Amniotic stem cell (primary cell): Measurements from ENCODE around the gene CEP85L.

Source experiments
- DNase-seq: peaks from one replicate; lab custom pipeline; 2025; lab: John Stamatoyannopoulos, UW

CEP85L gene

DNA sequence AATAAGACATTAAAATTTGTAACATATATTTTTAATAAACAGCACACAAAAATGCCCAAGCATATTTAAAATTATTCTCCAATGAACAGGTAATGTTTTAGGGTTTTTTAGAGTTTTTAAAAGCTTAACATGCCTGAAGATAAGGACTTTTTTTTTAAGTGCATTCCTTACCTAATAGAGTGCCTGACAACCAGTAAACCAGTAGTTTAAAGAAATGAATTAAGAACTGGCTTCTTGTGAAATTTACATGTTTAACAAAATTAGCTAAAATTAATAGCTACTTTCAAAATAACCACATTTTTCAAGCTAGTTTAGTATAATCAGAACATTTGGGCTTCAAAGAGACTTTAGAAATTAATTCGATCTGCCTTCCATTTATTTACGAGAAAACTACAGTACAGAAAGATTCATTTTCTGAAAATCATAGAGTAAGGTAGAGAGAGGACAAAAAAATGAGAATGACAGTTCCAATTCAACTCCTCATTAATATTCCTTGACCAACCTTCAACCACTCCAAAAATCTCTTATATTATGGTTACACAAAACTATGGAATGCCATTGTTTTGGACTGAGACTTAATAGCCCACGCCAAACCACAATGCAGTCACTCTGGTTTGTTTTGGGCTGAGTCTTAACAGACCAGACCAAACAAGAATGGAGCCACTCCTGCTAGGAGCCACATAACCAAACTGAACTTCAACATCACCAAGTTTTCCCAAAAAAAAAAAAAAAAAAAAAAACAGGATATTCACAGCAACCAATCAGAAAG, 109.0 kb downstream of the CEP85L start:
- no peak for DNase-seq

DNA sequence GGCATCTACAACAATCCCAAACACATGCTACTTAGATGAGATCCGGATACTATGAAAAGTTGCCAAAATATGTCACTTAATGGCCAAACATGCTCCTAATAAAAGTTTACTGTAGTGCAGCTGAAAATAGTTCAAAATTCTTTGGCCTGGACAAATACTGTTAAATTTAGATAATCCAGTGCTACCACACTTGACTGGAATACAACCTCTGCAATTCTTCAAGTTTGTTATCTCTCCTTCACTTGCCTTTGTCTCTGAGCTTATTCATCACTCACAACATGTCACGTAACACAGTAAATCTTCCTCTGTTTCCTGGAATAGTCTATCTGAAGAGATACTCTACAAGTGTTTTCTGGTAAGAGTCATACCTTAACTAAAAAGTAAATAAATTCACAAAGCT, 113.8 kb downstream of the CEP85L start:
- DNase-seq, result no peak

DNA sequence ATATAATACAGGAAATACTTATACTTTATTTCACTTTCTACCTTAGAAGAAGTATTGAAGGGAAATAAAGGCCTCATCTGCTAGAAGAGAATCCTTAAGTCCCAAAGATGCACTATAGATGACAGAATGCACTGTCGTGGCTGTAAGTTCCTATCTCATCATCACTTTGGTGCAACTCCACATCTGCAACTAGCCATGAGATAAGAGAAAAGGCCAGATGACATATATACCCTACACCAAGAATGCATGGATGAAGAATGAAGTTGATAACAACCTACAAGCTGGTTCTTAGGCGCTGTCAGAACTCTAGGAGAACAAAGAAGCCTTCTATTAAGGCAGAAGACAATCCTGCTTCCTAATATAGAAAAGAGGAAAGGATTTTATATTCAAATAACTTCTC, 114.9 kb downstream of the CEP85L start:
- DNase-seq, result no peak

DNA sequence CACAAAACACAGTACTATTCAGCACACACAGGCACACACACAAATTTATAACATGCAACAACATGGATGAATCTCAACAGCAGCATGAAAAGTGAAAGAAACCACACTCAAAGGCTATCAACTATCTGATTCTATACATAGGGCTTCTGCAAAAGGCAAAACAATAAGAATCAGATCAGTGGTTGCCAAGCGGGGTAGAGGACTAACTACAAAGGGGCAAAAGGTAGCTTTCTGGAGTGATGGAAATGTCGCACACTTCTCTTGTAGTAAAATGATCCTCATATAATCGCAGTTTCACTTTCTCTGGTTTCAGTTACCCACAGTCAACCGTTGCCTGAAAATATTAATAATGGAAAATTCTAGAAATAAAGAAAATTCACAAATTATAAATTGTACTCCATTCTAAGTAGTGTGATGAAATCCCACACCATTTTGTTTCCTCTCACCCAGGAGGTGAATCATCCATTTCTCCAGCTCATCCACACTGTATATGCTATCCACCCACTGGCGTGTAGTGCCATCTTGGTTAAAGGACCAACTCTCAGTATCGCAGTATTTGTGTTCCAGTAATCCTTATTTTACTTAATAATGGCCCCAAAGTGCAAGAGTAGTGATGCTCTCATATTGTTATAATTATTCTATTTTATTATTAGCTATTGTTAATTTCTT, 116.1 kb downstream of the CEP85L start:
- no peak for DNase-seq

DNA sequence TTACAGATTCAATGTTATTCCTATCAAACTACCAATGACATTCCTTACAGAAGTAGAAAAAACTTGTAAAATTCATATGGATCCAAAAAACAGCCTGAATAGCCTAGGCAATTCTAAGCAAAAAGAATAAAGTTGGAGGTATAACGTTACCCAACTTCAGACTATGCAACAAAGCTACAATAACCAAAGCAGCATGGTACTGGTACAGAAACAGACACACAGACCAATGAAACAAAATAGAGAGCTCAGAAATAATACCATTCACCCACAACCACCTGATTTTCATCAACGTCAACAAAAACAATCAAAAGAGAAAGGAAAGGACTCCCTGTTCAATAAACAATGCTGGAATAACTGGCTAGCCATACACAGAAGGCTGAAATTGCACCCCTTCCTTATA, 120.4 kb downstream of the CEP85L start:
- DNase-seq, result no peak

DNA sequence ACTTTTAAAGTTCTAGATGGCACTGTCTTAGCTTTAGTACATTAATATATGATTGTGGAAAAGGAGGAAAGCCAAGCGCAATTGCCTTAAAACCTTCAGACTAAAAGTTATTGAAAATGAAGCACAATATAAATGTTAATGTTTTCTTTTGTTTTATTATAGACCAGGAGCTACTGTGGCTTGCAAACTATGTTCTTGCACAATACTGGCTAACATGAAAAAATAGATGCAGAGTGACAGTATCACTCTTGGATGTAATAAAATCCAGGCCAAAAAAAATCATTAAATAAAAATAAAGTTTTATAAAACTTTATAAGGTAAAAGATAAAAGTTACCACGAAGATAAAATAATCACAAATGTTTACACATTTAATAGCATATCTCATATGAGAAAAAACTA, 121.6 kb downstream of the CEP85L start:
- no peak for DNase-seq

DNA sequence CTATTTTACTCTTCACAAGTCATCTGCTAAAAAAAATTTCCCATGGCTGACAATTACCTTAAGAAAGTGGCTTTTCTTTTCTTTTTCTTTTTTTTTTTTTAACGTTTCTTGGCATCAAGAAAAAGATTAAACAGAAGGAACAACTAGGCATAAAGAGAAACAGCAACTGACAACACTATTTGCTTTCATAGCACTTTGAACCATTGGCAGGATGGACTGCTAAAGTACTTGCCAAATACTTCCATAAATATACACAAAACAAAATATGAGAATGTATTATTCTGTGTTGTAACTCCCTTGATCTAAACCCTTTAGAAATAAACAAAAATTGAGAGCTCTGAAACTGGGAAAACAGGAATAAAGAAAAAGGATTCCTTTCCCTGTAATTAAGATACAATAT, 123.3 kb downstream of the CEP85L start:
- DNase-seq, result no peak

DNA sequence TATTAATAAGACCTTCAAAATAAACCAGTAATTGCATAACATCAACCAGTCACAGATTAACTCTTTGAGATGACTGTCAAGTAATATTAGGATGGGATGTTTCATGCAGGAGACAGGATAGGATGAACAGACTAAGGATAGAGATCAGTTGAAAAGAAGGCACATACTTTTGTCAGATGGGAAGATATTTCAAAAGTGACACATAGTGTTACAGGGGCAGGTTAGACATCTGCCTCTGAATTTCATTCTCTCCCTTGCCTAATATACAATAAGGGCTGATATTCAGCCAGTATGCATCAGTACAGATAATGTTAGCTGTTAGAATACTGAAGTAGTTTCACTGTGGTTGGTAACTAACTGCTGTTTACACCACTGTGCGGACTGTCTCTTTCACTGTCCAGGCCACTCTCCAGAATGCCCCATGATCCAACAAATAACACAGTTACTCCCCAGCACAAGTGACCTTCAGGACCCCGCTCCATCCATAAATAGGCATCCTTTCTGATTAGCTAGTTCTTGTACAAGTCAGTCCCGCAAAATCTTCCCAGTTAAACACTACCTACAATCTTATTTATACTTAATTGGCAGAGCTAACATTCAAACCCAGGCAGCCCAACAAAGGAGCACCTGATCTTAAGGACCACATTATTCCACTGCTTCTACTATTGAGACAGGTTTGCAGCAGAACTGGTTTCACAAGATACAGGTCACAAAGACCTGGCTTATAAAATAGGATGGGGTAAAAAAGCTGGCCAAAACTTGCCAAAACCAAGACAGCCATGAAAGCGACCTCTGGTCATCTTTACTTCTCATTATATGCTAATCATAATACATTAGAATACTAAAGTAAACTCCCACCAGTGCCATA, 125.2 kb downstream of the CEP85L start:
- no peak for DNase-seq

DNA sequence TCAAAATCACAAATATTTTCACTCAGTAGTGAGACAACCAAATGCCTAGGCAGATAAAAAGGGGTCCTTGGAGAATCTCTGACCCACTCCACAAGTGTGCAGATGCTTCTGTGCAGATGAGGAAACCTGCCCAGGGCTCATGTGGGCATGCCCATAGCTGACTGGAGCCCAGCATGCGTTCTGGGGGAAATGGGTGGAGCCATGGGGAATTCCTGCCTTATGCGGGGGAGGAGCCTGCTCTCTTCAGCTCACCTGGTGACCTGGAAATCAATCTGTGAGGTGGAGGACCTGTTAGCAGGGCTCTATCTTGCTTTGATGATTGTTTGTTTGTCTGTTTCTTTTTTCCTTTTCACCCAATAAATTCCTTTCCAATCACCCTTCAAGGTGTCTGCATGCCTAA, 126.7 kb downstream of the CEP85L start:
- DNase-seq, result no peak

DNA sequence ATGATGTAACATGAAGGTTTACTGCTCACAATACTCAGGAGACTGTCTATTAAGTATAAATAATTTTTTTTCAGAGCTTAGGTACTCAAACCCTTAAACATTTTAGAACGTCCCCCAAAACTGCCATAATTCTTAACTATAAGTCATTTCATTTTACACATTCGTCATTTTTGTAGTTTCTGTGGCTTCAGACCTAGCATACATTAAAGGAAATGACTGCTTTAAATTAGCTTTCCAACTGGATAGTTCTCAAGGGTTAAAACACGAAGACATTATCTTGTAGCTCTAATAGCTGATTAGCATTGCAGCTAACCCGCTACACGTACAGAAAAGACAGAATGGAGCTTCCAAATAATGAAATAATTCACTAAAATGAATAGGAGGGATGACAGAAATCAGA, 128.2 kb downstream of the CEP85L start:
- no peak for DNase-seq

DNA sequence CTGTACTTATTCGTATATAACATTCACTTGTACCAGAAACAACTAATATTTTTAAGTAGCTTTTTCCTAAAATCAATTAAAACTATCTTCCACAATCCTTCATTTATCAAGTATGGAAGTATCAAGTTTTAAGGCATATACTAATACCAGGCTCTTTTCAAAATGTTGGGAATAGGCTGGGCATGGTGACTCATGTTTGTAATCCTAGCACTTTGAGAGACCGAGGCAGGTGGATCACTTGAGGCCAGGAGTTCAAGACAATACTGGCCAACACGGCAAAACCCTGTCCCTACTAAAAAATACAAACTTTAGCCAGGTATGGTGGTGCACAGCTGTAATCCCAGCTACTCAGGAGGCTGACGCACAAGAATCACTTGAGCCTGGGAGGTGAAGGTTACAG, 129.0 kb downstream of the CEP85L start:
- no peak for DNase-seq

DNA sequence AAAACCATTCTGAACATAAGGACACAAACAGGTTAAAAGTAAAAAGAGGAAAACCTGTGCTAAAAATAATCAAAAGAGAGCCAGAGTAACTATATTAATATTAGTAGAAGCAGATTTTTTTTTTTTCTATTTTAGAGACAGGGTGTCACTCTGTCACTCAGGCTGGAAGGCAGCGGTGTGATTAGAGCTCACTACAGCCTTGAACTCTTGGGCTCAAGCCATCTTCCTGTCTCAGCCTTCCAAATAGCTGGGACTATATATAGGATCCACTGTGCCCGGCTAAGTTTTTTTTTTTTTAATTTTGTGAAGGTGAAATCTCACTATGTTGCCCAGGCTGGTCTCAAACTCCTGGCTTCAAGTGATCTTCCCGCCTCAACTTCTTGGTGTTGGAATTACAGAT, 136.7 kb downstream of the CEP85L start:
- no peak for DNase-seq

DNA sequence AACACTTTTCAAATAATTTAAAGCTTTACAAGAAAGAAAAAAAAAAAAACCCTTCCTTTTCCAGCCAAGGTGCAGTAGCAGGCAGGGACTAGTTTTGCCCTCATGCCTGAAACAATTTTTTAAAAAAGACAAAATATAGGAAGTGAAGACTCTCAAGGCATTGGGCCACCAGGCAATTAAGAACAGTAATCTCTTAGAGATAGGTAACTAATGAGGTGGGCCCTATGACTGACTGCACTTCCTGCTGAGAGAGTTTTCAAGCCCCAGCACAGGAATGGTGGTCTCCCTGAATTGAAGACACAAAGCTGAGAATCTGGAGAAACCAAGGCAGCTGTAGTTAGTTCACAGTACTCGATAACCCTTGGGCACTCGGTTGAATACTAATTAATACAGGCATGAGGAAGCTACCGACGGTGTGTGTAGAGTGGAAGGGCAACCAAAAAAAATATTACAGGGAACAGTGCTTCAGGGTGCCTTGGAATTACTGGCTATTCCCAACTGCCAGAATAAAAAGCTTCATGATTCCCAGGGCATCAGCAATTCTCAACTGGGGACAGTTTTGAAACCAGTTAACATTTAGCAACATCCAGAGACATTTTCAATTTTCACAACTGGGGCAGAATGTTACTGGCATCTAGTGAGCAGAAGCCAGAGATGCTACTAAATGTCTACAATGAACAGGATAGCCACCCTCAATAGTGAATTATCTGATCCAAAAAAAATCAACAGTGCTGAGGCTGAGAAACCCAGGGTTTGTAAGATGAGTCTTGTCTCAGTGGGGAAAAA, 139.3 kb downstream of the CEP85L start:
- no peak for DNase-seq

DNA sequence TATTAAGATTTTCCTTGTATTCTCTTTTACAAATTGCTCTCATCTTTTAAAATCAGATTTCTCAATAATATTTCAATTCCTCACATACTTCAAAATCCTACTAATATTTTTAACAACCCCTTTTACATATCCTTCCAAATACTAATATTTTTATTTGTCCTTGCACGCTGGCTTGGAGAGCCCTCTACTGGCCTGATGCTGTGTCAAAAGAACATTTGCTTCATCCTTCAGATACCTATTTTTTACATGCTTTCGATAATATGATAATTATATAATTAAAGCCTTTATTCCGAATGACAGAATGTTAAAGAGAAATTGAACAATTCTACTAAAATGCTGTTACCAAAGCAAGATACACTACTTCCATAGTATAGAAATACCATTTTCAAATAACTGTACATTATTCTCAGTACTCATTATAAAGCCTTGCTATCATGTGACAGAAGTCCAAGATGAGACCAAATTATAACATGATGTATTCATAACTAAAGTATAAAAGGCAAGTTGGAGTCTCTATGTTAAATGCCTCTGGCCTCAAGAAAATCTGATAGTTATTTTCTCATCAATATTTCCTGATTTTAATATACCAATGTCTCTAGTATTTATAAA, 142.3 kb downstream of the CEP85L start:
- DNase-seq, result peak; percentile 17

DNA sequence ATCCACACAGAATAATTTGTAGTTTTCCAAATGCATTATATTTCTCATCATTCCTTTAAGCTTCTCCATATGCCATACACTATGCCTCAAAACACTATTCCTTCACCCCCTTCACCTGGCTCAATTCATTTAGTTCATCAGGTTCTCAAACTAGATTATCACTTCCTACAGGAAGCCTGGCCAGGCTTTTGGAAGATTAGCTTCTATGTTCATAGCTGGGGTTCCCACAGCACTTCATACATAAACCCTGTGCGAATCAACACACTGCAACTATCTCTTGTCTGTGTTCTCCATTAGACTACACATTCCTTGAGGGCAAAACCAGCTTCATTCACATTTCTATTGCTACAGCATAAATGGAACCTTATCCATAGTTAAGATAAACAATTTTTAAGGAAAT, 143.8 kb downstream of the CEP85L start:
- no peak for DNase-seq

DNA sequence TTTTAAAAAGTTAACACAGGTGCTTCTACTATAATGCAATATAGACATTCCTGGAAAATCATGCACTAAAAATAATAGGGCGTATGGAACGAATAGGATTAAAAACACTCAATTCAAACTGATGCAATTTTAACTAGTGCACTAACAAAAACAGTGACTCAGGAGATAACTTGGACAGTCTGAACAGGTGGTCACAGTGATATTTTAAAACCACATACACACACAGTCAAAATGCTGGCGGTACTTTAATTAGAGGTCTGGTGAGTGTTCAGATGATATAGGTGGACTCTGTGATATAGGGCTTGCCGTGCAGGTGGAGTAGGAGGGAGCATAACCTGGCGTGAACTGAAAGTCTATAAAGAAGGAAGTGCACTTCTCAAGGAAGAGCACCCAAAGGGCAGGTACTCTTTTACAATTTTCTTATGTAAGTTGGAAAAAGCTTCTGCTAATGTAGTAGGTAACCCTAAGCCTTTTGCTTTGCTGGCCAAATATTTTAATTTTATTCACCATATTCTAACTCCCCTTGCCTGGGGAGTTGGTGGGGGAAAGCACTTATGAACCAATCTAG, 145.2 kb downstream of the CEP85L start:
- DNase-seq, result no peak

DNA sequence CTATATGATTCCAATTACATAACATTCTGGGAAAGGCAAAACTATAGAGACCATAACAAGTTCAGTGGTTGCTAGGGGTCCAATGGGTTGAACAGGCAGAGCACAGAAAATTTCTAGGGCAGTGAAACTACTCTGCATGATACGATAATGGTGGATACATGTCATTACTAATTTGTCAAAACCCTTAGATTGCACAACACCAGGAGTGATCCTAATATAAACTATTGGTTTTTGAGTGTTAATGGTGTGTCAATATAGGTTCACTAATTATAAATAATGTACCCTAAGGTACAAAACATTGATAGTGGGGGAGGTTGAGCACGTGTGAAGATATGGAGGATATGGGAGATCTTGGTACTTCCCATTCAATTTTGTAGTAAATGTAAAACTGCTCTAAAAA, 145.7 kb downstream of the CEP85L start:
- no peak for DNase-seq

DNA sequence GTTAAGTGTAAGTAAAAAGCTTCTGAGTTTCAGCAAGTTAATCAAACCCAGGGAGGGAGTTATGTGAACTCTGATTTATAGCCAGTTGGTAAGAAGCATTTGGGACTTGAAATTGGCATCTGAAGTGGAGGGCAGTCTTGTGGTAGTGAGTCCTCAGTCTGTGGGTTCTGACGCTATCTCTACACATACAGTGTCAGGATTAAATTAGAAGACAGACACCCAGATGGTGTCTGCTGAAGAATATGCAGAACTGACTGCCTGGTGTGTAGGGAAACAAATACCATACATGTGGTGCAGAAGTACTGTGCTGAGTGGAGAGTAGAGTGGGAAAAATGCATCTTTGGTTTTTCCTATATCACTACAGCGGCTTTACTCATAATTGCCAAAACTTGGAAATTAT, 146.8 kb downstream of the CEP85L start:
- no peak for DNase-seq

DNA sequence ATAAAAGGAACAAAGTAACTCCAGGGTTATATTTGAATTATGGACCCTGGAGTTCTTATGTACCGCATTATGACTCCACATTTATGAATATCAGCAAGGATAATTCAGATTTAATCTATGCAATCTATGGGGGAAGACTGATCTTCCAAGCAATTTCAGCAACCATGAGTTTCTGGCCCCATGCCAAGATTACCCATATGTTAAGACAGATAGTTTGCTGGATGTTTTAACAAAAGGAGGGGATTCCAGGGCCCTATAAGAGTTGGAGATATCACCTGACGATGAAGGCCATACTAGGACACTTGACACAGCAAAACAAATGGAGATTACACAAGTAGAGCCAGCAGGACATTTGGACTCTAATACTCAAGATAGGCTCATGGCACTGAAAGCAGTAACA, 149.2 kb downstream of the CEP85L start:
- DNase-seq, result no peak

DNA sequence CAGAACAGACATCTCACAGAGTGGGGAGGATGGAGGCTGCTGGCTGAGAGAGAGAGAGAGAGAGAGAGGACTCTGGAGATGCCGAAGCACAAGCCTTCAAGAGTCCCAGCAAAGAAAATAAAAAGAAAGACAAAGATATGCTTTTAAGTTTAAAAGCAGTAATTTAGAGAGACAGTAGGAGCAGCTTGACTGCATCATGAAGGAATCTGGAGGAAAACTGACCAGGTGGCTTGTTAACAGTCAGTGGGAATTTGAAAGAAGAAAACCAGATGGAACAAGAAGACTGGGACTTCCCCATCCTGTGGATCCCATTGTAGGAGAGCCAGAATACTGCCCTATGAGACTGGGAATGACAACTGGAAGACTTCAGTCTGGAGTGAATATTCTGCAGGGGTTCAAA, 149.6 kb downstream of the CEP85L start:
- no peak for DNase-seq

DNA sequence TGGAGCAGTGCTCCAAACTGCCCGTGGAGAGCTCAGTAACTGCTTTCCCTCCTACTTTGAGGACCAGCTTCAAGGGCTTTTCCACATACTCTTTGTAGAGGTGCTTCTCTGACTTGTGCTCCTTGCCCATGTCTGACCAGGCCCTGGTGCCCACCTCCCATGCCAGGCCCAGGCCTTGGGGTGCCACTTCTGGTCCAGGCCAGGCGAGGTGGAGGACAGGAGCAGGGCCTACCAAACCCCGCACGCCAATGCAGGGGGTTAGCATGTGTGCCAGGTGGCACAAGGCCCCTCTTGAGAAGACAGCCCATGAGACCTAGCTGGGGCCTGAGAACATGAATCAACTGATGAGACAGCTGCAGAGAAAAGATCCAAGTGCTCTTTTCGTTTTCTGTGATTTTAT, 150.3 kb downstream of the CEP85L start:
- DNase-seq, result no peak
